Measurements from ENCODE around the gene ZNF488.

DNA sequence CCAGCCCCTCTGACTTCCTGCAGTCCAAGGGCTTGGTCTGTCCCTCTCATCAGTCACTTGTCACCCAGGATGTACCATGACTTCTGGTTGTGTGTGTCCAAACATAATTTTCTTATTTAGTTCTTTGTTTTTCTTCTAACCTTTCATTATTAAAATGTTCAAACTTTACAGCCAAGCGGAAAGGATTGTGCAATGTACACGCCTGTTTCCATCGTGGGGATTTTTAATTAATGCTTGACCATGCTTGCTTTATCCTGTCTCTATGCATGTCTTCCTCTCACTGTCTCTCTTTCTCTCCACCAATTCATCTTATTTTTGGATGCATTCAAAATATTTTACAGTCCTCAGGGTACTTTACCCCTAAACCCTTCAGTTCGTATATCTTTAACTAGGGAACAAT lies 26.2 kb upstream of the ZNF488 start:
- TF ChIP-seq POLR2A (IDR thresholded peaks at IDR 0.05), result no peak
- TF ChIP-seq, protein P1, sequence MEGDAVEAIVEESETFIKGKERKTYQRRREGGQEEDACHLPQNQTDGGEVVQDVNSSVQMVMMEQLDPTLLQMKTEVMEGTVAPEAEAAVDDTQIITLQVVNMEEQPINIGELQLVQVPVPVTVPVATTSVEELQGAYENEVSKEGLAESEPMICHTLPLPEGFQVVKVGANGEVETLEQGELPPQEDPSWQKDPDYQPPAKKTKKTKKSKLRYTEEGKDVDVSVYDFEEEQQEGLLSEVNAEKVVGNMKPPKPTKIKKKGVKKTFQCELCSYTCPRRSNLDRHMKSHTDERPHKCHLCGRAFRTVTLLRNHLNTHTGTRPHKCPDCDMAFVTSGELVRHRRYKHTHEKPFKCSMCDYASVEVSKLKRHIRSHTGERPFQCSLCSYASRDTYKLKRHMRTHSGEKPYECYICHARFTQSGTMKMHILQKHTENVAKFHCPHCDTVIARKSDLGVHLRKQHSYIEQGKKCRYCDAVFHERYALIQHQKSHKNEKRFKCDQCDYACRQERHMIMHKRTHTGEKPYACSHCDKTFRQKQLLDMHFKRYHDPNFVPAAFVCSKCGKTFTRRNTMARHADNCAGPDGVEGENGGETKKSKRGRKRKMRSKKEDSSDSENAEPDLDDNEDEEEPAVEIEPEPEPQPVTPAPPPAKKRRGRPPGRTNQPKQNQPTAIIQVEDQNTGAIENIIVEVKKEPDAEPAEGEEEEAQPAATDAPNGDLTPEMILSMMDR (IDR thresholded peaks at IDR 0.05), result no peak
